Measurements from ENCODE around the gene MOV10. TPM values are rescaled to one million over a fixed set of nuclear protein-coding genes. Genes with fewer than 3 reads are reported as not detected.

MOV10 gene
- total RNA-seq, 1 donor from 2014 or later, result 35.7 TPM

DNA sequence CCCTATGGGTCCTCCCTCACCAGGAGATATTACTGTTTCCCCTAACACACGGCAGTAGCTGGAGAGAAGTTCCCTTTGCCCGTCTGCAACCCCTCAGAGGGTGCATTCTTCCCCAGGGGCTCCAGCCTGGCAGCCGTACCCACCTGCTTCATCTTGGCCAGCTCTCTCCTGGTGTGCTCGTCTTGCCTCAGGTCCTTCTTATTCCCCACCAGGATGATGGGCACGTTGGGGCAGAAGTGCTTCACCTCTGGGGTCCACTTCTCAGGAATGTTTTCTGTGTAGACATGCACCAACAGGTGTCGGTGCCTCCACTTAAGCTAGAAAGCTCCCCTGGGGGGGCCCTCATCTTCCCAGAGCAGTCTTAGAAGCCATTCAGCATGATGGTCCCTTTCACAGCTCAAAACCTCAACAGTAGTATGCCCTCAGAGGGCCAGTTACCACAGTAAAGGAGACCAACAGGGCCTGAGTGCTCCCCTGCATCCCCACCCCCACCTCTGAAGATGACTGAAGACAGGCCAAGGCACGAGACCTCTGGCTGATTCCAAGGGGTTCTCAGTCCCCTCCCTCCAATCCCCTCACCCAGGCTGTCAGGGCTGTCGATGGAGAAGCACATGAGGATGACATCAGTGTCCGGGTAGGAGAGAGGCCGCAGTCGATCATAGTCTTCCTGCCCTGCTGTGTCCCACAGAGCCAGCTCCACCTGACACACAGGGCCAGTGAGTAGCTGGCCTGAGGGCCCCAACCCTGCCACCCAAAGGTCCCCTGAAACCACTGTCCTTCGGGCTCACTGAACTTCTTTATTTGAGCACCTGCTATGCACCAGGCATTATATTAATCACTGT lies 28.2 kb downstream of the MOV10 start:
- TF ChIP-seq, protein P1, sequence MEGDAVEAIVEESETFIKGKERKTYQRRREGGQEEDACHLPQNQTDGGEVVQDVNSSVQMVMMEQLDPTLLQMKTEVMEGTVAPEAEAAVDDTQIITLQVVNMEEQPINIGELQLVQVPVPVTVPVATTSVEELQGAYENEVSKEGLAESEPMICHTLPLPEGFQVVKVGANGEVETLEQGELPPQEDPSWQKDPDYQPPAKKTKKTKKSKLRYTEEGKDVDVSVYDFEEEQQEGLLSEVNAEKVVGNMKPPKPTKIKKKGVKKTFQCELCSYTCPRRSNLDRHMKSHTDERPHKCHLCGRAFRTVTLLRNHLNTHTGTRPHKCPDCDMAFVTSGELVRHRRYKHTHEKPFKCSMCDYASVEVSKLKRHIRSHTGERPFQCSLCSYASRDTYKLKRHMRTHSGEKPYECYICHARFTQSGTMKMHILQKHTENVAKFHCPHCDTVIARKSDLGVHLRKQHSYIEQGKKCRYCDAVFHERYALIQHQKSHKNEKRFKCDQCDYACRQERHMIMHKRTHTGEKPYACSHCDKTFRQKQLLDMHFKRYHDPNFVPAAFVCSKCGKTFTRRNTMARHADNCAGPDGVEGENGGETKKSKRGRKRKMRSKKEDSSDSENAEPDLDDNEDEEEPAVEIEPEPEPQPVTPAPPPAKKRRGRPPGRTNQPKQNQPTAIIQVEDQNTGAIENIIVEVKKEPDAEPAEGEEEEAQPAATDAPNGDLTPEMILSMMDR (conservative IDR thresholded peaks at IDR 0.05; ENCODE audit: low read depth, low read length), result no peak
- H3K4me3 ChIP-seq (ENCODE audit: low read depth, low read length), result no peak overlapping the region

GRCh38 chr1:112703706-112704105 lies 29.2 kb downstream of the MOV10 start:
- no peak overlapping the region for H3K4me3 ChIP-seq (ENCODE audit: low read depth, low read length)
- DNase-seq (ENCODE audit: low read depth), result no peak
- TF ChIP-seq, protein P1 (conservative IDR thresholded peaks at IDR 0.05; ENCODE audit: low read depth, low read length), result no peak

More for the DNA sequence above, 28.2 kb downstream of the MOV10 start:
- DNase-seq (ENCODE audit: low read depth), result no peak

GRCh38 chr1:112704391-112704933 lies 30.0 kb downstream of the MOV10 start:
- peak overlapping the region; percentile 95 for H3K4me3 ChIP-seq (ENCODE audit: low read depth, low read length)
- TF ChIP-seq, protein P1 (conservative IDR thresholded peaks at IDR 0.05; ENCODE audit: low read depth, low read length), result no peak
- no peak for DNase-seq (ENCODE audit: low read depth)

- TF ChIP-seq, protein P1 (conservative IDR thresholded peaks at IDR 0.05; ENCODE audit: low read depth, low read length), result no peak
- DNase-seq (ENCODE audit: low read depth), result peak; percentile 70
- peak overlapping the region; percentile 95 for H3K4me3 ChIP-seq (ENCODE audit: low read depth, low read length)
These were observed 30.6 kb downstream of the MOV10 start for GRCh38 chr1:112704934-112705627.

- TF ChIP-seq, protein P1 (conservative IDR thresholded peaks at IDR 0.05; ENCODE audit: low read depth, low read length), result no peak
- peak within 1 kb of the TSS; percentile 95 for H3K4me3 ChIP-seq (ENCODE audit: low read depth, low read length)
- DNase-seq (ENCODE audit: low read depth), result no peak
These were observed 32.2 kb downstream of the MOV10 start, which contains the start of gene RHOC for GRCh38 chr1:112706505-112707220. Gene RHOC, minus strand, starts transcription at chr1:112707127. Its CDS starts 3,328 bp downstream, at chr1:112703799.

DNA sequence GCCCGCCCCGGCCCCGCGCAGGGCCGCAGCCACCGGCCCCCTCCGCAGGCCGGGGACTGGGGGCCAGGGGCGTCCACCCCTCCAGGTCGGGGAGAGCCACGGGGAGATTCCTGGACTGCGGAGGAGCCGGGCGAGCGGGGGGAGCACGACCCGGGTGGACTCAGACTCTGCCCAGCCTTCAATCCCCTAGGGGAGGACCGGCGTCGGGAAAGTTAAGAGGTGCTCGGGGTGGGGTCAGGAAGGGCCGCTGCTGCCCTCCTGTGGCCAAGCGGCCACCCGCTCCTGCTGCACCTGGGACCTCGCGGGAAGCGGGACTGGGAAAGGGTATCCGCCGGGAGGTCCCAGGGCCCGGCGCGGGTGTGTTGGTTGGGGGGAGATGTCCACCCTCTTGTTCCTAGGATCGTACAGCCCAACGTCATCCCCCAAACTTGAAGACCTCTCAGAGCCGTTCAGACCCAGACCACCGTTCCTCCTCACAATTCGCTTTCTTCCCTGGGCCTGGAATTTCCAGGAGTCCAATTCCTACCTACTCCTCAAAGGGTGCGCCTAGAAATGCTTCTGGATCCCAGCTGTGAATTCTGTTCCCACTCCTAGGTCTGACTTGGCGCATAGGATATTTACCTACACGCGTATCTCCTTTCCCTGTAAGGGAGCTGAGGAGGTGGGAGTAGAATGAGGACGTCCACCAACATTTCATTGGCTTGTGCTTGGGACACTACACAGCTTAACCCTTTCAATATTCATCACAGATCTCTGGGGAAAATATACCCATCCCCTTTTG lies 33.0 kb downstream of the MOV10 start:
- DNase-seq (ENCODE audit: low read depth), result peak; percentile 42
- TF ChIP-seq, protein P1 (conservative IDR thresholded peaks at IDR 0.05; ENCODE audit: low read depth, low read length), result peak; percentile 88
- peak overlapping the region; percentile 95 for H3K4me3 ChIP-seq (ENCODE audit: low read depth, low read length)

Measured in epithelial cell of proximal tubule (primary cell).